Activated B cell treated with CpG ODN at 0.5 μM for 24 hours (primary cell): Measurements from ENCODE around the gene MED27. TPM values are rescaled to one million over a fixed set of nuclear protein-coding genes. Genes with fewer than 3 reads are reported as not detected.

ENCODE experiments used
- ATAC-seq: fragments of 200-7000 bp; cut with Tn5 transposase; one replicate; pipeline ENCODE4 v1.10.0; 2021; ENCODE audit warnings: low read depth, mild to moderate bottlenecking, moderate library complexity
- CTCF ChIA-PET: fragments of 350-600 bp; sonication (Branson Sonifier 250); formaldehyde crosslinking; loops from one replicate; lab custom pipeline; 2021; ENCODE audit warnings: antibody characterized with exemption; lab: Charles Lee
- POLR2A ChIA-PET: fragments of 350-600 bp; sonication (Branson Sonifier 250); formaldehyde crosslinking; loops from one replicate; lab custom pipeline; 2021; ENCODE audit warnings: antibody characterized with exemption; lab: Charles Lee
- DNase-seq: peaks from one replicate; pipeline ENCODE4 v3.0.0; 2022
- H3K27ac Mint-ChIP-seq: one replicate; pipeline ENCODE4 v1.8.0; 2020; ENCODE audit warnings: mixed read lengths
- H3K27me3 Mint-ChIP-seq: one replicate; pipeline ENCODE4 v1.8.0; 2021; ENCODE audit warnings: mixed read lengths
- H3K36me3 Mint-ChIP-seq: one replicate; pipeline ENCODE4 v1.8.0; 2021; ENCODE audit warnings: low read depth, mixed read lengths
- H3K4me1 Mint-ChIP-seq: one replicate; pipeline ENCODE4 v1.8.0; 2021; ENCODE audit warnings: mixed read lengths
- H3K4me3 Mint-ChIP-seq: one replicate; pipeline ENCODE4 v1.8.0; 2020; ENCODE audit warnings: mild to moderate bottlenecking, mixed read lengths
- H3K9me3 Mint-ChIP-seq: one replicate; pipeline ENCODE4 v1.8.0; 2020; ENCODE audit warnings: mixed read lengths
- intact Hi-C: fragments of 100-400 bp; cut with micrococcal nuclease; formaldehyde crosslinking; loops from one replicate; pipeline ENCODE4 v1.15.1; 2024
- total RNA-seq: library from RNA; stranded (reverse); gene quantifications from 2 replicates; pipeline ENCODE4 v1.2.3, GENCODE V29; 2022
- TF ChIP-seq, protein P1 (sequence below): fragments of 200-600 bp; IDR thresholded peaks from one replicate; pipeline ENCODE4 v1.8.0; 2022; ENCODE audit warnings: antibody characterized with exemption, mild to moderate bottlenecking

The MED27 gene
- total RNA-seq, 1 donor from 2014 or later = 24.5 TPM

DNA sequence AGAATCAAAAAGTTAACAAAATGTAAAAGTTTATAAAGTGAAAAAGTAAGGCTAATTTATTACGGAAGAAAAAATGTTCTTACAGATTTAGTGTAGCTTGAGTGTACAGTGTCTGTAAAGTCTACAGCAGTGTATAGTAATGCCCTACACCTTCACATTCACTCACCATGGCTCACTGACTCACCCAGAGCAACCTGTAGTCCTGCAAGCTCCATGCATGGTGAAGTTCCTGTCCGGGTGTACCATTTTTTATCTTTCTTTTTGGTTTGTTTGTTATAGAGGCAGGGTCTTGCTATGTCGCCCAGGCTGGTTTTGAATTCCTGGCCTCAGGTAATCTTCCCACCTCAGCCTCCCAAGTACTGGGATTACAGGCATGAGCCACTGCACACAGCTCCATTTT, 93.6 kb downstream of the MED27 start:
- DNase-seq (no peak), ATAC-seq (no peak)
- H3K27ac Mint-ChIP-seq = no peak overlapping the region

DNA sequence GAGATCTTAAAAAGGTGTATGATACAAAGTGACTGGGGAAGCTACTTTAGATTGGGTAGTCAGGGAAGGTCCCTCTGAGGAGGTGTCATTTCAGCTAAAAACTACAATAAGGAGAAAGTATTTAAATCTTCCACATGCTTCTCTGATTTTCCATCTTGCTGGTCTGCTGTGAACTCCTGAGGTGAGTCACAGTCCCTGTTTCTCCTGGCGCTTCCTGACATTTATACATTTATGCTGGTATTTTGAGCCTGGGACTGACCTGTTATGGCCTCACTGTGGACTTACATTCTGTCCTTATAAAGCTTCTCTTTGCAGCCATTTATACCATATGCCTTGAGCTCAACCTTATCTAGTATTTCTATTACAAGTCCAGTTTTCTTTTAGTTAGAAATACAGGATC, 95.1 kb downstream of the MED27 start:
- ATAC-seq (no peak), DNase-seq (no peak)
- Mint-ChIP-seq H3K27me3 (no peaks in the 10 kb centered on the region), H3K4me1 (peaks cover 5% of the 10 kb centered on the region), H3K9me3 (no peaks in the 10 kb centered on the region), H3K27ac (no peak overlapping the region), H3K36me3 (no peaks in the 10 kb centered on the region), H3K4me3 (no peak overlapping the region)
- CTCF ChIA-PET = no interaction called here
- TF ChIP-seq, protein P1, sequence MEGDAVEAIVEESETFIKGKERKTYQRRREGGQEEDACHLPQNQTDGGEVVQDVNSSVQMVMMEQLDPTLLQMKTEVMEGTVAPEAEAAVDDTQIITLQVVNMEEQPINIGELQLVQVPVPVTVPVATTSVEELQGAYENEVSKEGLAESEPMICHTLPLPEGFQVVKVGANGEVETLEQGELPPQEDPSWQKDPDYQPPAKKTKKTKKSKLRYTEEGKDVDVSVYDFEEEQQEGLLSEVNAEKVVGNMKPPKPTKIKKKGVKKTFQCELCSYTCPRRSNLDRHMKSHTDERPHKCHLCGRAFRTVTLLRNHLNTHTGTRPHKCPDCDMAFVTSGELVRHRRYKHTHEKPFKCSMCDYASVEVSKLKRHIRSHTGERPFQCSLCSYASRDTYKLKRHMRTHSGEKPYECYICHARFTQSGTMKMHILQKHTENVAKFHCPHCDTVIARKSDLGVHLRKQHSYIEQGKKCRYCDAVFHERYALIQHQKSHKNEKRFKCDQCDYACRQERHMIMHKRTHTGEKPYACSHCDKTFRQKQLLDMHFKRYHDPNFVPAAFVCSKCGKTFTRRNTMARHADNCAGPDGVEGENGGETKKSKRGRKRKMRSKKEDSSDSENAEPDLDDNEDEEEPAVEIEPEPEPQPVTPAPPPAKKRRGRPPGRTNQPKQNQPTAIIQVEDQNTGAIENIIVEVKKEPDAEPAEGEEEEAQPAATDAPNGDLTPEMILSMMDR = no peak
- POLR2A ChIA-PET = no interaction called here
- intact Hi-C loops = no loop called here

More for the DNA sequence above, 93.6 kb downstream of the MED27 start:
- POLR2A ChIA-PET = no interaction called here
- TF ChIP-seq, protein P1 = no peak
- no peaks in the 10 kb centered on the region for H3K27me3 Mint-ChIP-seq
- peaks cover 5% of the 10 kb centered on the region for H3K4me1 Mint-ChIP-seq
- CTCF ChIA-PET = no interaction called here
- no peaks in the 10 kb centered on the region for H3K9me3 Mint-ChIP-seq
- intact Hi-C loops = no loop called here
- H3K4me3 Mint-ChIP-seq = no peak overlapping the region
- no peaks in the 10 kb centered on the region for H3K36me3 Mint-ChIP-seq

DNA sequence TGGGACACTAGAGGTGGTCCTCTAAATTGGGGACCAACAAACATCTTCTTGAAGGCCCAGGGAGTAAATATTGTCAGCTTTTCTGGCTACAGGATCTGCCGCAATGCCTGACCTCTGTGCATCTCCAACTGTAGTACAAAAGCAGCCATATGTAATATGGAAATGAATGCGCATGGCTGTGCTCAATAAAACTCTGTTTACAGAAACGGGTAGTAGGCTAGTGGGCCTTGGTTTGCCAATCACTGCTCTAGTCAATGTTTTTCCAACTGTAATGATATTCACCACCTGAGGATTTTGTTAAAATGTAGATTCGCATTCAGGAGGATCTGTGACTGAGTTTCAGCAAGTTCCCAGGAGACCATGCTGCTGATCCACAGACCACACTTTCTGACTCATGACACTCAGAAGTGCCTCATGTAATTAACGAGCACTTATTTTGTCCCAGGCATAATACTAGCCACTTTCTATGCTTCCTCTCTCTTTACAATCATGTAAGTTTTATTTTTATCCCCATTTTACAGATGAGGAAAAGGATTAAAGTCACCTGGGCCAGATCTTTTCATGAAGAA, 96.9 kb downstream of the MED27 start:
- Mint-ChIP-seq H3K4me3 (no peak overlapping the region), H3K36me3 (no peaks in the 10 kb centered on the region), H3K9me3 (no peaks in the 10 kb centered on the region), H3K27ac (no peak overlapping the region), H3K4me1 (peaks cover 13% of the 10 kb centered on the region), H3K27me3 (no peaks in the 10 kb centered on the region)
- TF ChIP-seq, protein P1 = no peak
- intact Hi-C loops = no loop called here
- DNase-seq (no peak), ATAC-seq (peak; percentile 68)
- ChIA-PET CTCF (no interaction called here), POLR2A (no interaction called here)

GRCh38 chr9:131982102-131982501, 97.6 kb downstream of the MED27 start:
- Mint-ChIP-seq H3K4me3 (no peak overlapping the region), H3K27me3 (no peaks in the 10 kb centered on the region), H3K27ac (no peak overlapping the region), H3K36me3 (no peaks in the 10 kb centered on the region), H3K9me3 (no peaks in the 10 kb centered on the region), H3K4me1 (peaks cover 20% of the 10 kb centered on the region)
- intact Hi-C loops = no loop called here
- DNase-seq = no peak
- CTCF ChIA-PET = no interaction called here
- TF ChIP-seq, protein P1 = no peak
- ATAC-seq = no peak
- POLR2A ChIA-PET = no interaction called here

- no peak for DNase-seq
- H3K9me3 Mint-ChIP-seq = no peaks in the 10 kb centered on the region
- TF ChIP-seq, protein P1 = no peak
- intact Hi-C loops = no loop called here
- H3K36me3 Mint-ChIP-seq = no peaks in the 10 kb centered on the region
- CTCF ChIA-PET = no interaction called here
- no peak for ATAC-seq
- POLR2A ChIA-PET = no interaction called here
- no peaks in the 10 kb centered on the region for H3K27me3 Mint-ChIP-seq
- no peak overlapping the region for H3K27ac Mint-ChIP-seq
- H3K4me3 Mint-ChIP-seq = no peak overlapping the region
- peaks cover 28% of the 10 kb centered on the region for H3K4me1 Mint-ChIP-seq
Observed at GRCh38 chr9:131981116-131981776, 98.4 kb downstream of the MED27 start.
